Large intestine (tissue), 3 donors: ENCODE data around the gene LFNG. TPM values are rescaled to one million over a fixed set of nuclear protein-coding genes. Genes with fewer than 3 reads are reported as not detected.

Source experiments
- DNase-seq, 2 donors: peaks; one replicate each; pipeline versions ENCODE4 v3.0.0 to v3.0.0-alpha.2; 2013
- H3K27ac ChIP-seq: one replicate; pipeline ENCODE4 v1.5.1; 2013; ENCODE audit warnings: low read length
- H3K27me3 ChIP-seq: 2 replicates; pipeline ENCODE4 v1.6.1; 2013; ENCODE audit warnings: low read length; ENCODE audit not compliant: control insufficient read depth, insufficient read depth
- H3K36me3 ChIP-seq: 2 replicates; pipeline ENCODE4 v1.6.1; 2013; ENCODE audit warnings: low read length; ENCODE audit not compliant: control insufficient read depth, insufficient read depth
- H3K4me1 ChIP-seq: one replicate; pipeline ENCODE4 v1.6.1; 2013; ENCODE audit warnings: low read length; ENCODE audit not compliant: control insufficient read depth, insufficient read depth
- H3K4me3 ChIP-seq: one replicate; pipeline ENCODE4 v1.5.1; 2013; ENCODE audit warnings: low read length
- H3K9me3 ChIP-seq: one replicate; pipeline ENCODE4 v1.6.1; 2013; ENCODE audit warnings: mild to moderate bottlenecking, low read depth, low read length, moderate library complexity; ENCODE audit not compliant: control insufficient read depth
- WGBS: methylation state at CpG from one replicate; pipeline ENCODE4 v1.1.5; 2013; ENCODE audit warnings: low lambda C conversion rate; ENCODE audit not compliant: insufficient coverage; 5-methylcytosine and 5-hydroxymethylcytosine counted together
- polyA plus RNA-seq: library from polyadenylated mRNA; unstranded; fragments of 120-200 nt; gene quantifications from one replicate; pipeline ENCODE4 v1.2.1, GENCODE V29; 2013

LFNG gene
- polyA plus RNA-seq, 1 donor = 27.3 TPM

- DNase-seq = no peak
- Histone ChIP-seq H3K4me1 (peaks cover 24% of the 10 kb centered on the region), H3K9me3 (no peaks in the 10 kb centered on the region), H3K36me3 (peaks cover 42% of the 10 kb centered on the region), H3K27ac (no peak overlapping the region), H3K4me3 (no peak overlapping the region), H3K27me3 (no peaks in the 10 kb centered on the region)
- WGBS = 80% methylated on average over 1 of the region's 21 CpGs
Measured at GRCh38 chr7:2575733-2576340, 56.3 kb downstream of the LFNG start.

GRCh38 chr7:2576742-2577491 lies 57.3 kb downstream of the LFNG start:
- no peaks in the 10 kb centered on the region for H3K27me3 ChIP-seq
- no peak for DNase-seq
- H3K4me1 ChIP-seq = peaks cover 17% of the 10 kb centered on the region
- WGBS = 100% methylated on average over 2 of the region's 56 CpGs
- H3K4me3 ChIP-seq = no peak overlapping the region
- H3K9me3 ChIP-seq = no peaks in the 10 kb centered on the region
- H3K36me3 ChIP-seq = peaks cover 42% of the 10 kb centered on the region
- no peak overlapping the region for H3K27ac ChIP-seq

Other genes starting within 250 kb of the LFNG start
- 50.8 TPM for gene SNX8, start 205.3 kb upstream of the LFNG start, polyA plus RNA-seq
- gene EIF3B, start 164.9 kb upstream of the LFNG start, polyA plus RNA-seq = 120 TPM
- 10.9 TPM for gene CHST12, start 116.2 kb upstream of the LFNG start, polyA plus RNA-seq
- not detected for gene GRIFIN, start 43.4 kb upstream of the LFNG start, polyA plus RNA-seq
- 27.1 TPM for gene BRAT1, start 35.8 kb downstream of the LFNG start, polyA plus RNA-seq
- 15.3 TPM for gene IQCE, start 39.2 kb downstream of the LFNG start, polyA plus RNA-seq
- gene TTYH3, start 112.2 kb downstream of the LFNG start, polyA plus RNA-seq = 152 TPM
- 0.34 TPM for gene AMZ1, start 168.4 kb downstream of the LFNG start, polyA plus RNA-seq